ENCODE measurements around the gene CACNA1C.

CACNA1C gene

DNA sequence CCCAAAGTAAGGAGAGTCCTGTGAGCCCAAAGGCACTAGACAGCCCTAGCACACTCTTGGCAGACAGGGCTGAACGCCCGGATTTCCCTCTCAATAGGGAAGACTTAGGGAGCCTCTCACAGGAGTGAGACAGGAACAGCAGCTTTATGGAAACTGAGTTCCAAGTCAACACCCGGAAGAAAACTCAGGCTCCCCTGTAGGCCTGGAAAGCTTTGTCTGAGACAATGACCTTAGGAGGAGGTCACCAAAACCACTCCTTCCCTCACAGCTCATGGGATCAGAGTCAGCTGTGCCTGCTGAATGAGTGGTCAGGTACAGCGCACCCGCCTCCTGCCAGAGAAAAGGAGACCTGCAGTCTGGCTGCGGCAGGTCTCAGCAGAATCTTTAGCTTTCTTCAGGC lies 229.5 kb downstream of the CACNA1C start:
- no peak overlapping the region for H3K4me3 ChIP-seq (ENCODE audit: low read depth, low read length)

GRCh38 chr12:2283480-2283879 lies 230.7 kb downstream of the CACNA1C start:
- TF ChIP-seq, protein P1, sequence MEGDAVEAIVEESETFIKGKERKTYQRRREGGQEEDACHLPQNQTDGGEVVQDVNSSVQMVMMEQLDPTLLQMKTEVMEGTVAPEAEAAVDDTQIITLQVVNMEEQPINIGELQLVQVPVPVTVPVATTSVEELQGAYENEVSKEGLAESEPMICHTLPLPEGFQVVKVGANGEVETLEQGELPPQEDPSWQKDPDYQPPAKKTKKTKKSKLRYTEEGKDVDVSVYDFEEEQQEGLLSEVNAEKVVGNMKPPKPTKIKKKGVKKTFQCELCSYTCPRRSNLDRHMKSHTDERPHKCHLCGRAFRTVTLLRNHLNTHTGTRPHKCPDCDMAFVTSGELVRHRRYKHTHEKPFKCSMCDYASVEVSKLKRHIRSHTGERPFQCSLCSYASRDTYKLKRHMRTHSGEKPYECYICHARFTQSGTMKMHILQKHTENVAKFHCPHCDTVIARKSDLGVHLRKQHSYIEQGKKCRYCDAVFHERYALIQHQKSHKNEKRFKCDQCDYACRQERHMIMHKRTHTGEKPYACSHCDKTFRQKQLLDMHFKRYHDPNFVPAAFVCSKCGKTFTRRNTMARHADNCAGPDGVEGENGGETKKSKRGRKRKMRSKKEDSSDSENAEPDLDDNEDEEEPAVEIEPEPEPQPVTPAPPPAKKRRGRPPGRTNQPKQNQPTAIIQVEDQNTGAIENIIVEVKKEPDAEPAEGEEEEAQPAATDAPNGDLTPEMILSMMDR (conservative IDR thresholded peaks at IDR 0.05; ENCODE audit: low read depth, low read length) = no peak
- H3K4me3 ChIP-seq (ENCODE audit: low read depth, low read length) = no peak overlapping the region
- no peak for DNase-seq (ENCODE audit: low read depth)

More for the DNA sequence above, 229.5 kb downstream of the CACNA1C start:
- TF ChIP-seq, protein P1 (conservative IDR thresholded peaks at IDR 0.05; ENCODE audit: low read depth, low read length) = peak; percentile 41
- DNase-seq (ENCODE audit: low read depth) = peak; percentile 45

- peak; percentile 65 for DNase-seq (ENCODE audit: low read depth)
- TF ChIP-seq, protein P1 (conservative IDR thresholded peaks at IDR 0.05; ENCODE audit: low read depth, low read length) = no peak
- peak overlapping the region; percentile 33 for H3K4me3 ChIP-seq (ENCODE audit: low read depth, low read length)
Observed at GRCh38 chr12:2283916-2284315, 231.1 kb downstream of the CACNA1C start.

- no peak overlapping the region for H3K4me3 ChIP-seq (ENCODE audit: low read depth, low read length)
- DNase-seq (ENCODE audit: low read depth) = peak; percentile 87
- TF ChIP-seq, protein P1 (conservative IDR thresholded peaks at IDR 0.05; ENCODE audit: low read depth, low read length) = no peak
Observed at GRCh38 chr12:2284321-2284813, 231.6 kb downstream of the CACNA1C start.

DNA sequence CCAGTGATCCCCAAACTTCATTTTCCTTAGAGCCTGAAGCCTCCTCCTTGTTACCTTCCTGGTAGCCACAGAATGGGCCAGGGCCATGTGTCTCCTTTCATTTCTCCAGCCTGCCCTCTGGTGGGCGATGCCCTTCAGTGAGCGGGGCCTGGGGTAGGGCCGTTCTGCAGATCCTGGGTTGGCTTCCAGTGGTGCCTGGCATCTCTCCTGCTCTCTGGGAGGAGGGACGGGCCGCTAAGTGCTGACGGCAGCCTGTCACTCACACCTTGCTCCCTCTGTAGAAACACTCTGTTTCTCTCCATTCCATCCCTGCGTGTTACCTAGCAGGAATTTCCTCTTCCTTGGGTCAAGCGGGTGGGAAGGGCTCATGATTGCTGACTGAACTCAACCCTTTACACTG lies 232.1 kb downstream of the CACNA1C start:
- DNase-seq (ENCODE audit: low read depth) = peak; percentile 82
- TF ChIP-seq, protein P1 (conservative IDR thresholded peaks at IDR 0.05; ENCODE audit: low read depth, low read length) = peak; percentile 83
- no peak overlapping the region for H3K4me3 ChIP-seq (ENCODE audit: low read depth, low read length)

DNA sequence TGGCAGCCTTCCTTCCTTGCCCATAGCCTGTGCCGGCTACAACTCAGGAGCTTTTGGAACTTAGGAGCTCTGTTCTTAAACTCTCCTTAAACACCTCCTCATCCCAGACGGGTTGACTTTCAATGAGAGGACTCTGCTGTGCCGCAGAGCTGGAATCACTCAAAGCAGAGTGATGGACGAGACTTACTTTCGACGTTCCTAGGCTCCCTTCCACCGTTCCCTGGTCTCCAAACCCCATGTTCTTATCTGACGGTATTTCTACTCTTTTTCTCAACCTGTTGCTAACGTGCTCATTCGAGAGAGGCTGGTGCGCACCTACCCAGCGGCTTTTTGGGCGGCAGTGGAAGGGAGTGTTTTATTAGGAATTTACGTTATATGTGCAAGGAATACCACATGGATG lies 232.7 kb downstream of the CACNA1C start:
- no peak overlapping the region for H3K4me3 ChIP-seq (ENCODE audit: low read depth, low read length)
- DNase-seq (ENCODE audit: low read depth) = no peak
- TF ChIP-seq, protein P1 (conservative IDR thresholded peaks at IDR 0.05; ENCODE audit: low read depth, low read length) = no peak

DNA sequence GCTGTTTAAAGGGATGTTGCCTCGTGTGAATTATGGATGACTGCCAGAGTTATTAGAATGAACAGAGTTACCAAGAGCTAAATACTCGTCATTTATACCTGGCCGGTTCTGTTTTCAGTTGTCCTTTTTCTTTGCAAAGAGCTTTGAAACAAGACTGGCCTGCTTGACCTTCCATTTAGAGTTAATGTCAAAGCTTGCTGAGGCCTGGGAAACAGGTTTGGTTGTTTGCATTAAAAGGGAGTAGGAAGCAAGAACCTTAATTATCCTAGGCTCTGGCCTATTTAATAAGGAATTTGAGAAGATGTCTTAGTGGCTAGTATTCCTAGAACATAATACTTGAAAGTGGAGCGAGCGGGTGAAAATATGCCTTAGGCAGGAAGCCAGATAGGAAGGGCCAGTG lies 233.3 kb downstream of the CACNA1C start:
- TF ChIP-seq, protein P1 (conservative IDR thresholded peaks at IDR 0.05; ENCODE audit: low read depth, low read length) = no peak
- H3K4me3 ChIP-seq (ENCODE audit: low read depth, low read length) = no peak overlapping the region
- no peak for DNase-seq (ENCODE audit: low read depth)

All from choroid plexus epithelial cell (primary cell).